K562 (cell line): Measurements from ENCODE around the gene FRMPD4. TPM values are rescaled to one million over a fixed set of nuclear protein-coding genes. Genes with fewer than 3 reads are reported as not detected.

Experiments
- BRCA1 ChIP-seq, 2 experiments: fragments of 450-650 bp in 1 of 2; sonication (generic) in 1 of 2; formaldehyde crosslinking in 1 of 2; IDR thresholded peaks; 2 replicates each; pipeline versions ENCODE4 v1.5.0 to v1.6.1; 2017 to 2020; ENCODE audit warnings: mild to moderate bottlenecking in 1 of 2, missing genetic modification reagents in 1 of 2
- CREB1 ChIP-seq, 2 experiments: sonication (generic) in 1 of 2; formaldehyde crosslinking in 1 of 2; IDR thresholded peaks; 2 replicates each; pipeline versions ENCODE4 v1.6.1 to v1.8.0; 2012 to 2022; ENCODE audit warnings: inconsistent platforms in 1 of 2, mild to moderate bottlenecking in 1 of 2, missing genetic modification reagents in 1 of 2, moderate library complexity in 1 of 2
- ETV6 ChIP-seq, 3 experiments: fragments of 150-350 bp in 1 of 3; sonication (generic) in 1 of 3; formaldehyde crosslinking in 1 of 3; IDR thresholded peaks; 2 replicates each; pipeline versions ENCODE4 v1.6.1 to v1.8.0; 2014 to 2022; ENCODE audit warnings: borderline replicate concordance in 2 of 3, low read depth in 2 of 3, antibody characterized with exemption in 1 of 3, low read length in 1 of 3, mild to moderate bottlenecking in 1 of 3, missing genetic modification reagents in 1 of 3
- HDAC3 ChIP-seq: fragments of 450-650 bp; IDR thresholded peaks from 2 replicates; pipeline ENCODE4 v1.6.1; 2018; ENCODE audit warnings: borderline replicate concordance, mild to moderate bottlenecking, moderate library complexity; ENCODE audit not compliant: partially characterized antibody
- NEUROD1 ChIP-seq: fragments of 150-350 bp; IDR thresholded peaks from 2 replicates; pipeline ENCODE4 v1.6.1; 2014; ENCODE audit warnings: borderline replicate concordance, low read length, low read depth; ENCODE audit not compliant: partially characterized antibody
- RERE ChIP-seq: sonication (generic); formaldehyde crosslinking; IDR thresholded peaks from 2 replicates; pipeline ENCODE4 v1.8.0; 2023; ENCODE audit warnings: missing genetic modification reagents, mild to moderate bottlenecking, borderline replicate concordance
- ZBTB2 ChIP-seq: fragments of 450-650 bp; IDR thresholded peaks from 2 replicates; pipeline ENCODE4 v1.6.1; 2016; ENCODE audit warnings: antibody characterized with exemption
- ZNF217 ChIP-seq: sonication (generic); formaldehyde crosslinking; IDR thresholded peaks from 2 replicates; pipeline ENCODE4 v1.8.0; 2022; ENCODE audit warnings: mild to moderate bottlenecking, missing genetic modification reagents
- polyA plus RNA-seq, 8 experiments: library from polyadenylated mRNA; depleted of rRNA in 4 of 8; stranded (reverse) in 5 of 8; unstranded in 3 of 8; fragments of >200 nt; fragmentation: Nextera tagmentation in 2 of 8; fragmentation: Illumina TruSeq in 1 of 8; extraction: Ambion mirVana in 2 of 8; extraction: Trizol in 1 of 8; gene quantifications; 2 replicates each; pipeline versions ENCODE4 v1.2.1 to v1.2.3, GENCODE V29; 2011 to 2014; ENCODE audit warnings: inconsistent platforms in 1 of 8, missing spikeins in 1 of 8
- total RNA-seq, 7 experiments: library from RNA; depleted of rRNA in 6 of 7; stranded (reverse); fragments of >200 nt in 6 of 7; fragmentation: Illumina TruSeq in 2 of 7; extraction: Trizol in 2 of 7; gene quantifications; 2 replicates each; pipeline versions ENCODE4 v1.2.1 to v1.2.3, GENCODE V29; 2011 to 2021; ENCODE audit warnings: low replicate concordance in 1 of 7

The FRMPD4 gene
- total and polyA plus RNA-seq, 9 of the 15 experiments (the other 6 are each of a cell fraction or from before 2014, with no cell fraction given) = not detected

- TF ChIP-seq CREB1 (IDR thresholded peaks at IDR 0.05) (no peak), CREB1 (CRISPR knock-in tag; IDR thresholded peaks at IDR 0.05) (no peak), ZNF217 (CRISPR knock-in tag) (no peak), NEUROD1 (no peak), RERE (CRISPR knock-in tag) (no peak), ZBTB2 (no peak), BRCA1 (IDR thresholded peaks at IDR 0.05) (no peak), BRCA1 (CRISPR knock-in tag; IDR thresholded peaks at IDR 0.05) (no peak), HDAC3 (no peak), ETV6 (IDR thresholded peaks at IDR 0.05; ENCODE audit: borderline replicate concordance in 1 of 2, low read depth in 2 of 2, low read length in 1 of 2) (no peak), ETV6 (CRISPR knock-in tag; IDR thresholded peaks at IDR 0.05; ENCODE audit: borderline replicate concordance) (no peak)
Observed at GRCh38 chrX:12496343-12496742, 358.1 kb downstream of the FRMPD4 start (continued).
